CD4-positive, alpha-beta T cell treated with Interleukin-12 subunit alpha and Interleukin-12 subunit beta, for 1 hour (primary cell): ENCODE data around the gene SIK3.
"Not testable (repeated sequence)": the region's sequence is repeated elsewhere in the genome, so short reads cannot be mapped to it uniquely, and the experiment has no call there.

ENCODE experiments used
- DNase-seq: peaks from one replicate; pipeline ENCODE4 v3.0.0-alpha.2; 2020

The SIK3 gene

DNA sequence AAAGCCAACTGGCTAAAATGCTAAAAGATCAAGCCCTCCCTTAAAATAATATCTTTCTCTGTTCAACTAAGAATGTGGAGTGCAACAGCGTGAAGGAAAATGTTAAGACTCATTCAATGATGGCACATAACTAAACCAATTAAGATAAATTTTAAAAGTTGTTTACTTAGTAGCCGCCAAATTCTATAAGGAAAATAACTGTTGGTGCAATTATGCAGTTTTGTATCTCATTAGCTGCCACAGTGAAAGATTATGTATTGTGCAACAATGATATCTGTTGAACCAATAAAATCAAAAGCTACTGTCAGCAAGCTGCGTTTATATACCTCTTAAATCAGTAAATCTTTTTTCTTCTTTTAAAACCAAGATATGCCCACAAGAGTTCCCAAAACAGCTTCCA, 55.5 kb downstream of the SIK3 start:
- no peak for DNase-seq

DNA sequence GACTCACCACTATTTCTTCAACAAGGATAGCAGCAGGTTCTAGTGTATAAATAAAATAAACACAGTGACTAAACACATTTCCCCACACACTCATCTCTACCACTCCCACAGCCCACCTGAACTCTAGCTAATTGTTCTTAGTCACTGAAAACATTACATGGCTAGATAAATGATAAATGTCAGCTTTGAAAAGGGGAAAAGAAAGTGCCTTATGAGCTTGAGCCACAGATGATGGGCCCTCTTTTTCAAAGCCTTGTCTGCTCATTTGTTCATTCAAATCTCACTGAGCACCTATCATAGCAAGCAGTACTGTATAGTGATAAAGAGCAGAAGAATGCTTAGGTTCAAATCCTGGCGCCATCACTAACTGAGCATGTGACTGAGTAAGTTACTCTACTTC, 58.3 kb downstream of the SIK3 start:
- DNase-seq: no peak

DNA sequence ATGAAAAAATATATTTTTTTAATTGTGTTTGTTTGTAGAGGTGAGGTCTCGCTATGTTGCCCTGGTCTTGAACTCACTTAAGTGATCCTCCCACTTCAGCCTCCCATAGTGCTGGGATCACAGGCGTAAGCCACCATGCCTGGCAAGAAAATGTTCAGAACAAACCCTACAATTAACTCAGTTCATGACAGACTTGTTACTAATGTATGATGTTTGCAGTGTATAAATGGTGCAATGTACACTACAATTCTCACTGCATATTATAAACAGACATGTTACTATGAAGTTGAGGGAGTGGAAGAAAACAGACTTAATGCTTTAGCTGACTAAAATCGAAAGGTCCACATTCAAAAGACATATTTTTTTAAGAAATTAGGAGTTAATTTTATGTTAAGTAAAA, 59.0 kb downstream of the SIK3 start:
- DNase-seq: no peak

DNA sequence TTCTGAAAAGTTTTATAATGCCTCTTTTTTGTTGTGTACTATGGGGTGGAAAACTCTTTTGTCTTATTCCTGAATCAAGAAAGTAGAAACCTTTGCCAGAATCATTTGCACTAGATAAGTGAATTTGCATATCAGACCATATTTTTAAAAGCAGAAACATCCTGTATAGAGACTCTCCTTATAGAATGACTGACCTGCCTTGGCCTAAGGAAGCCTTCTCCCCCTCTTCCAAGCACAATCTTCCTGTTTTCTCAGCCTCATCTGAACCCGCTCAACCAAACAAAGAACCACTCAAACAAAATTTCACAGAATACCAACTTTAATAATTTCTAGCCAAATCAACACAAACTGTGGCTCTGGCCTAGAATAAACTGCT, 60.3 kb downstream of the SIK3 start:
- DNase-seq: no peak

DNA sequence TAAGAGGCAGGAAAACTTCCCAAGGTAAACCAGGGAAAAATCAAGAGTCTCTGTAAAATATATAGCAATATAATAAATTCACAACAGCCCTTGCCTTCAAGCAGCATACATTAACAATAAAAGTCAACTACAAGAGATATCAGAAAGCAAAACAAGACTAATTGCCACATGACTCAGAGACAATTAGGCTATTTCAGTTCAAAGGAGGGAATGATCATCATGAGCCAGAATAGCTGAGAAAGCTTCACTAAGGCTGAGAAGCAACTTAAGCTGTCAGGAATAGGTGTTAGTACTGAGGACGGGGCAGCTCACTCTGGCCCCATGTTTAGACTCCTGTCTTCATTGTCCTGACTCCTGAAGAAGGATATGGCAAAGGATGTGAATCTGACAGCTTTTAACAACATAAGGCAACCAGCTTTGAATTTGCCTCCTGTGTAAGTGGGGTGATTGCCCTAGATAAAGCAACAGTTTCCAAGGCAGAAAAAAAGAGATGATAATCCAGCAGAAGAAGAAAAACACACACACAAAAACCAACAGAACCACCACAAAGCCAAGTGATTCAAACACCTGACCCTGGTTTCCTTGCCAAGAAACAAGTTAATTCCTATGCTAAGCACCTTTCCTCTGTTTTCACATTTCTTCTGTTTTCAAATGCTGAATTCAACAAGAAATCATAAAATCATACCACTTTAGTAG, 60.8 kb downstream of the SIK3 start:
- peak; percentile 33 for DNase-seq

DNA sequence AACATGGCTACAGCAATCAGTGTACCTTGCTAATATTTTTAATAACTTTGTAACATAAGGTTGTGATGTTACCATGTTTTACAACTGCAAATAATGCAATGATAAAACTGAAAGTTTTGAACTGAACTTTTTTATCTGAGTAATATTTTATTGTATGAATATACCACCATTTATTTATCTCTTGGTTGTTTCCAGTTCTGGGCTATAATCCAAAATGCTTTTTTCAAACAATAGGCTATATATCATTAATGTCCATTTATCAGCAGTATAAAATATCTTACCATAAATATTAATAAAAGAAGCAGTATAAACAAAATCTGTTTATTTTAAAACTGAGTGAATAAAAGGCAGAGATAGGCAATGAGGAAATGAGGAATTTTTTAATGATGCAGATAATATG, 63.3 kb downstream of the SIK3 start:
- DNase-seq: no peak

DNA sequence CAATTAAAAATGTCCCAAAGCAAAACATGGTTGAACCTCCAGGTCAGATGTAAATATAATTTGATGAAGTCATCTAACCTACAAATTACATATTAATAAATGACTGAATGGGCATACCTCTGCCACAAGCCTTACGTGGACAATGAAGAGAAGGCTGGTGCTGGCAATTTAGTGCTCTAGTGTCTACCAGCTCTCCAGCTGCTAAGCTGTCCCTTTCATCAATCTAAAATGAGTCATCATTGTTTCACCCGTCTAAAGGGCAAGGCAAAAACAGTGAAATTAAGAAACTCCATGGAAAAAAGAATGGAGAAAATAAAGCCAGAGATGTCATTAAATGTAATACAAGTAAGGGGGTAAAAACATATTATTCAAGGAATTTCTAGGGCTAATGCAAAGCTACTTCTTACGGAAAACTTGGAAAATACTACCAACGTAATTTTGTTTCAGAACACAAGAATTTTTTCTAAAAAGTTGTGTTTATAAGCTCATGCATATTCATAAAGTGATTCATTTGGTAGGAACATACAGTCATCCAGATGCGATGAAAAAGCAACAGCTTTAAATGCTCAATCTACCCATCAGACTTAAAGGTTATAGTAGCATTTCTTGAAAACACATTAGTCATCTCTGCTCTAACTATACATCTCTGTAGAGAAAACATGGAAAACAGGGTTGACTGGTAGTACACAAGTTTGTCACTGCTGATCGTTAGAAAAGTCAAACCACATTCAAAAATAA, 71.5 kb downstream of the SIK3 start:
- DNase-seq: no peak

DNA sequence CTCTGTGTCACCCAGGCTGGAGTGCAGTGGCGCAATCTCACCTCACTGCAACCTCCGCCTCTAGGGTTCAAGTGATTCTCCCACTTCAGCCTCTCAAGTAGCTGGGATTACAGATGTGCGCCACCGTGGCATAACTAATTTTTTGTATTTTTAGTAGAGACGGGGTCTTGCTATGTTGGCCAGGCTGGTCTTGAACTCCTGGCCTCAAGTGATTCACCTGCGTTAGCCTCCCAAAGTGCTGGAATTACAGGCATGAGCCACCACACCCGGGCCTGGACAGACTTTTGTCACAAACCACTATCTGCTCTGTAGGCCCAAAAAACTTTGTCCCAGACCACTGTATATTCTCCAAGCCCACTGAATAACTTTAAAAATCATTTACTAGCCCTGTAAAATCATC, 74.5 kb downstream of the SIK3 start:
- not testable (repeated sequence) for DNase-seq

DNA sequence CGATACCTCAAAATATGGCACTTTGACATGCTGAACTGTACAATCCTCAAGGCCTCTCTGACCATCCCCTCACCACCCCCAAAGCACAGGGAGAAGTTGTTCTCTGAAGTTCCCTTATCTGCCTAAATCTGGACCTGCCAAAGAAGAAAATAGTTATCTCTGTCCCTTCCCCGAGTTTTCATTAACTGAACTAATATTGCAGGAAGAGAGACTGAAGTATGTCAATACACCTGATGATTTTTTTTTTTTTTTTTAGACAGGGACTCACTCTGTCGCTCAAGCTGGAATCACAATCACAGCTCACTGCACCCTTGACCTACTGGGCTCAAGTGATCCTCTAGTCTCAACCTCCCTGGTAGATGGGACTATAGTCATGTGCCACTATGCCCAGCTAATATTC, 75.0 kb downstream of the SIK3 start:
- DNase-seq: no peak

DNA sequence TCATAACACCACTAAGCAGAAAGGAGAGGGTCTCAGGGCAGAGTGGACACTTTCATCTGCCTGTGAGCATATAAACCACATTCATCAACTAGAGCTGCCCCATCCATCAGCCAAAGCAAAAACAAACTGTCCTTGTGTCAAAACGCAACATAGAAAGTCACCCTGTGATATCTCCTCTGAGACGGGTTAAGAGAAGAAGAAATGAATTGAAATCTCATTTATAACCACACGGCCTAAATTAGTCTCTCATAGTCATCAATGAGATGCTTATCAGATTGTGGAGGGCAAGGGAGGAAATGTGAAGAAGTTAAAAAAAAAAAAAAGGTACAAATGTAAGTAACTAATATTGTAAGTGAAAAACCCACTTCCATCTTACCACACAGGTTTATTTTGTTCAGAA, 75.7 kb downstream of the SIK3 start:
- DNase-seq: peak; percentile 60

DNA sequence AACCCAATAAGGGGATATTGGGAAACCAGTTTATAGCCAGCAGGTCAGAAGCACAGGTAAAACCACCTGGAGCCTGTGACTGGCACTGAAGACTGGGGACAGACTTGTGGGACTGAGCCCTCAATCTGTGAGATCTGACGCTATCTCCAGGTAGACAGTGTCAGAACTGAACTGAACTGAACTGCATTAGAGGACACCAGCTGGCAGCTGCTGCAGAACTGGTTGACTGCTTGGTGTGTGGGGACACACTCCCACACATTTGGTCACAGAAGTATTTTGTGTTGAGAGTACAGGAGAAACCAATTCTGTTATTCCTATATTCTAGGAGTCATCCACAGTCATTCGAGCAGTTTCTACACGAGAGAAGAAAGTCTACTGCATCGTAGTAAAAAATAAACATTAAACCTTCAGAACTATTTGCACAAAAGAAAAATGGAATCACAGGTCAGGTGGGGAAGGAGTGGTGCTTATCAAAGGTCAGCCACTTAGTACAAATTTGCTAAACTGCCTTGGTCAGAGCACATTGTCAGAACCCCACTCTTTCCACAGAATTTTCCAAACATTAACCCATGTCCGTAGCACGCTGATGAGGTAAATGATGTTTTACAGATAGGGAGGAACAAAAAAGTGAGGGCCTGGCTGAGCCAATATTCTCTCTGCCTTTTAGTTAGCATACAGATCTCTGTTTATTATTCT, 77.2 kb downstream of the SIK3 start:
- no peak for DNase-seq

DNA sequence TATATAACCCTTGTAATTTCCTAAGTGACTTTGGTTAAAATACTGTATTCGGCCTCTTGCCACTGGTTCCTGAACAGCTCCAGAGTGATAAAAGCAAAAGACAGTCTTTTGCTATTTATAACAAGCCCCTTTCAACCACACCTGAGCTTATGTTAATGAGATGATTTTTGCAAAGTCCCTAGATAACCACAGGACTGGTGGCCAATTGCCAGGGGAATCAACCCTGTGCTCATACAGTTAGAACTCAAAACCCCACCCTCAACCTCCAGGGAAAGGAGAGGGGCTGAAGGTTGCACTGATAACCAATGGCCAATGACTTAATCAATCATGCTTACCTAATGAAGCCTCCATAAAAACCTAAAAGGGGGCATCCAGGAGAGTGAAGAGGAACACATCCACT, 77.9 kb downstream of the SIK3 start:
- DNase-seq: no peak

DNA sequence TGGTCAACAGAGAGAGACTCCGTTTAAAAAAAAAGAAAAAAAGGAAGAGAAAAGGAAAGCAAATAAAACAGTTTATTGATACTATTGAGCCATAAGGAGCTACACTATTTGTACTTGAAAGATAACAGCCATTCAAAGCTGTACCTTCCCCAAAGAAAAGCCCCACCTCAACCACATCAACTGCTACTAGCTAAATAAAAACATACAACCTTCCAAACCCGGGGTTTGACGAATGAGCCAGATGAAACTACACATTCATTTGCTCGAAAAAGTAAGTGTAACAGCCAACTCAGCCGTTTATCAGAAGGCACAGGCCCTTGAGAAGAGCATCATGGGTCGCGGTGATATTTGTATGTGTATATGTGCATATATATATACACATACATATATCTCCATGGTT, 78.4 kb downstream of the SIK3 start:
- no peak for DNase-seq

DNA sequence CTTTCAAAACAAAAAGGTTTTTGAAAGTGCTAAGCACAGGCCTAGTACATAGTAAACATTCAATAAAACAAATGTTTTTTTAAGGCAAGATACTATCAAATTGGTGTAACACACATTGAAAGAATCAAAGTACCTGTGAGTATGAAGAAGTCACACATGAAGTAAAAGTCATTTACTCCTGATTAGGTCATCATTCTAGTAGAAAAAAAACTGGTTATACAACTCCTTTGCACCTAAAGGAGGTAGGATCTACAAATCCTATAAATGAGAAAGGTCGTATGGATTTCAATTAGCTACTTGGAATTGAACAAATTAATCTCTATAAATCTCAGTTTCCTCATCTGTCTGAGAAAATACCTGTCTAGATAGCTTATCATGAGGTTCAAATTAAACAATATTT, 80.8 kb downstream of the SIK3 start:
- DNase-seq: no peak

DNA sequence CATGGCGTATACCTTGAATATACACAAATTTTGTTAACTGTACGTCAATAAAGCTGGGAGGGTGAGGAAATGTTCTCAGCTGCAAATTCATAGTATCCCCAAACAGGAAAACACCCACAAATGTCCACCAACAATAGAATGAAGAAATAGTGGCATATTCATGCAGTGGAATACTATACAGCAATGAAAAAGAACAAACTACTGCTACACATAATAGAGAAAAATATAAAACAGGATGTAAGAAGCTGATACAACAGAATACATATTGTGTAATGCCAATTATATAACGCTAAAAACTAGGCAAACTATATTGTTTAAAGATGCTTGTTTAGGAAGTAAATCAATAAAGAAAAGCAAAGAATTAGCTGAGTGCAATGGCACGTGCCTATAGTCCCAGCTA, 81.5 kb downstream of the SIK3 start:
- no peak for DNase-seq

DNA sequence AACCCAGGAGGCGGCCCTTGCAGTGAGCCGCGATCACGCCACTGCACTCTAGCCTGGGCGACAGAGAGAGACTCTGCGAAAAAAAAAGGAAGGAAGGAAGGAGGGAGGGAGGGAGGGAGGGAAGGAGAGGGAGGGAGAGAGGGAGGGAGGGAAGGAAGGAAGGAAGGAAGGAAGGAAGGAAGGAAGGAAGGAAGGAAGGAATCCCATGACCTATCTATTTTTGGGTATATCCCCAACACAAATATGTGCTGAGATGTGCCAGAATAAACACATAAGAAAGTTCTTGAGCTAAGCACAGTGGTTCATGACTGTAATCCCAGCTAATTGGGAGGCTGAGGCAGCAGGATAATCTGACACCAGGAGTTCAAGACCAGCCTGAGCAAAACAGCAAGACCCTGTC, 82.0 kb downstream of the SIK3 start:
- no peak for DNase-seq

DNA sequence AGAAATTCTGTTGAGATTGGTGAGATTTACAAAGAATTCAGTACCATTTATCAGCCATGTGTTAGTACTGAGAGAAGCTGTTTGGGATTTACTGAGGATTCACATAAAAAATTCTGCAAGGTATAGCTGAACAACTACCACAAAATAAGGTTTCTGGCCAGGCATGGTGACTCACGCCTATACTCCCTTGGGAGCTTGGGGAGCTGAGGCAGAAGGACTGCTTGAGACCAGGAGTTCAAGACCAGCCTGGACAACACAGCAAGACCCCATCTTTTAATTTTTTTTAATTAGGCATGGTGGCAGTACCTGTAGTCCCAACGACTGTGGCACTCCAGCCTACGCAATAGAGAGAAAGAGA, 86.7 kb downstream of the SIK3 start:
- no peak for DNase-seq

DNA sequence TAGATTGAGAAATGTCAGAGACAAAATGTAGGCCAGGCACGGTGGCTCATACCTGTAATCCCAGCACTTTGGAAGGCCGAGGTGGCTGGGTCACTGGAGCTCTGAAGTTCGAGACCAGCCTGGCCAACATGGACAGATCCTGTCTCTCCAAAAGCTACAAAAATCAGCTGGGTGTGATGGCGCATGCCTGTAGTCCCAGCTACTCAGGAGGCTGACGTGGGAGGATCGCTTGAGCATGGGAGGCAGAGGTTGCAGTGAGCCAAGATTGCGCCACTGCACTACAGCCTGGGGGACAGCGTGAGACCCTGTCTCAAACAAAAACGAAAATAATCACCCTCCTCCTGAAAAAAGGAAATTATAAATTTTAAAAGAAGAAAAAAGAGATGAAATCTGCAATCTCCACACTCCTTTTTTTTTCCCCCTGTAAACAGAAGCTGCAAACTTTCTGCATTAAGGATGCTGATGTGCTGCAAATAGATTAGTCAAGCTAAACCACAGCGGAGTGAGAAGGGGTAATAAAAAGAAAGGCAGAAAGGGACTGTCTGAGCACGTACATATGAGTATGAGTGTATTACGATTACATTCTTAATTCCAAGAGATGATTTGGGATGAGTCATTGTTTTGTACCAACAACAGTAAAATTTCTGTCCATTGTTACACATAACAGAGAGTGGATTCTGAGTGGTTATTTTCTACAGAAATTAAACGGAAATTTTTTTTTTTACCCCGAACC, 87.3 kb downstream of the SIK3 start:
- no peak for DNase-seq

DNA sequence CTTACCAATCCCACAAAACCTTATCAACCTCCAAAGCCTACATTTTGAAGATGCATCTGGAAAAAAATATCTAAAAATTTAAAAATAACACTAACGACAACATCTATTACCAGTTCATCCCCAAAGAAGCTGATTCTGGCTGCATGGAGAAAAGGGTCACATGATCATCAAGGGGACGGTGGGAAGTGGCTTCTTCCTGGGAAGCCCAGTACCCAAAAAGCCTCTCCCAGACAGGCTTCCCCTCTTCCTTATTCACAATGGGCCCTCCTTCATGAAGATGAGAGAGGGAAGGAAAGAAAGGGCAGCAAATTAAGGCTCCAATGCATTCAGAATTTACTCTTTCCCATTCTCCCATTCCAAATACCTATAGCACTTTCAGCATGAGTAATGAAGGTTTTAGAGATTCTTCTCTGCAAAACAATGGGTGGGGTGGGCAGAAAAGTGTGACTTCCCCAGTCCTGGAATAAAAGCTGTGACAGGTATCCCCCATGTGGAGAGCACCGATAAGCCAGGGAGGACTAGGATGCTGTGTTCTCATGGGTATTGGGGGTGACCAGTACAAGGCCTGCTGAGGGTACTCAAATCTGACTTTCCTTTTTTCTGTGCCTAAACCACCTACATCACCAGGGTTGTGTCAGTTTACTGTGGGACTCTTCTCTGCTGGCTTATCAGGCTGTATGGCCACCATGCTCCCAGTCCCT, 88.2 kb downstream of the SIK3 start:
- no peak for DNase-seq

DNA sequence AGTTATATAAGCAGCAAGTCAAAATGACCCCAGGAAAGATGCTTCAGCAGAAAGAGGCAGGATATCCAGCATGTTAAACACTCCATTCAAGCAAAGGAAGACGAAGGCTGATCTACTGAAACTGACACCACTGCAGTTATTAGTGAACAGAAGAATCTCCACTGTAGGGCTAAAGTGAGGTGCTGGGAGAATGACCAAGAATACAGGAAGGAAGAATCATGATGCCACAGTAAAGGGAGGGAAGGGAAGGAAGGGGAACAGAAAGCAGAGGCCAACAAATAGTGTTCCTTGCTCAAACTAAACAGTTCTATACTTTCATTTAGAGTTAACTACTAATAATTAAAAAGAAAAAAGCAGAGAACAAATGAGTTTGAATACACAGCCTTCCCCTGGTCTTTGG, 92.5 kb downstream of the SIK3 start:
- no peak for DNase-seq

DNA sequence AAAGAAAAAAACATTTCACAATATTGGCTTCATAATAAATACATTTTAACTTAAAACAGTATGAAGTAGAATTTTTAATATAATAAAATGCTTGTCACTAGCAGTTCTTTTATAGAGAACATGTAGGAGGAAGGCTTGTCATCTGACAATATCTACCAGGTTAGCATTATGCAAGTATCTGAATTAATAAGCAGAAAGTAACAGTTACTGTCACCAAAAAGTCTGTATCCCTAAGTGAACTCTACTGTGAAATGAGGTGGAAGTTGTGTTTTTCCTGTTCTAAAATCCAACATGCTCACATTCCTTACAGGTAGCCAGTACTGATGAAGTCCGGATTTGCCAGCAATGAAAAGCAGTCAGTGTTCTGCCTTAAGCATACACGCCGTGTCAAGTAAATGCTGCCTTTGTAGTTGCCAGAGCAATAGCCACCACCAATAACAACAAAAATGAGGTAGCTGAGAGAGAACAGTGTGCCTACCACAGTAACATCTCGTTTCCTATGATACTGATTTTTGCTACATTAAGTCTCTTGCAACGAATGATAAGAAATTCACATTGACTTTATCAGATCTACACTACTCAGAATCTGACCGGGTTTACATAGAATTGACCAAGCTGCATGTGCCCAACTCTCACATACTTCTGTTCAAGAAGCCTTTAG, 95.5 kb downstream of the SIK3 start:
- DNase-seq: peak; percentile 41

DNA sequence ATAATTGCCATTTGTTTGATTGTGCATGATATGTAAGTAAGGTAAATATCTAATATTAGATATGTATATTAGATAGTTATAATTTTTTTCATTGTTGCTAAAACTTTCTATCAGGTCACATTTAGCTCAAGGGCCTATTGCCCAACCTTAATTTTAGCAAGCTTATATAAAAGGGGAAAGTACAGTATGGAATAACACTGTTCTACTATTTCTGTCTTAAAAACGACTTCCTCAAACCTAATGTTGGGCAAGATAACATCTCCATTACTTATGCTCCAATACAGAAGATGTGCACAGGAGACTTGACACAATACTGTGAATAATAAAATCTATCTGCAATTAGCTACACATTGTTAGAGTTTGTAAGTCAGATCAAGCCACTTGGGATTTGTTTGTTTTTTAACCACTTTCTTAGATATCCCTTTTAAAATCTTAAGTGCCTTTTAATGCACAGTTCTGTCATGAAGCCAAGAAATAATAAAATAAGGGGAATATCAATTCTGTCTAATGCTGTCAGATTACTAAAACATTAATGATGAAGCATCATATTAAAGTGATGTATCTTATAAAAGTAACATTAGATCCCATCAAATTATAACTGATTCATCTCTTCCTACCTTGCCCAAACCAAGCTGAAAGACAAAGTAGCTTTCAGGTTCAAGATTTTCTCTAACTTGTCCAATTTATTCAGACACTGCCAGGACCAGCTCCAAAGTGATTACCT, 98.1 kb downstream of the SIK3 start:
- no peak for DNase-seq
